OCI-LY1 (cell line): ENCODE measurements around the gene KLK6.

Source experiments
- H2AFZ ChIP-seq: fragments of 200-600 bp; sonication (generic), shearing (Covaris generic); 2 replicates; pipeline ENCODE4 v1.6.0; 2014; ENCODE audit warnings: antibody characterized with exemption, mild to moderate bottlenecking, low read length
- H3F3A ChIP-seq: fragments of 200-600 bp; sonication (generic), shearing (Covaris generic); 2 replicates; pipeline ENCODE4 v1.6.0; 2014; ENCODE audit warnings: mild to moderate bottlenecking, antibody characterized with exemption, low read length, moderate library complexity; ENCODE audit not compliant: insufficient read depth
- H3K27ac ChIP-seq: fragments of 200-600 bp; sonication (generic); 2 replicates; pipeline ENCODE4 v1.5.1; 2014; ENCODE audit warnings: low read length, mixed run types, mild to moderate bottlenecking, low read depth; ENCODE audit not compliant: poor library complexity, severe bottlenecking
- H3K27me3 ChIP-seq: fragments of 200-600 bp; sonication (generic); 2 replicates; pipeline ENCODE4 v1.6.0; 2014; ENCODE audit warnings: antibody characterized with exemption, mild to moderate bottlenecking, low read length, moderate library complexity; ENCODE audit not compliant: insufficient read depth
- H3K36me3 ChIP-seq: fragments of 200-600 bp; sonication (generic); 2 replicates; pipeline ENCODE4 v1.6.1; 2014; ENCODE audit warnings: mild to moderate bottlenecking, antibody characterized with exemption, low read length, moderate library complexity, mixed read lengths; ENCODE audit not compliant: insufficient read depth
- H3K4me1 ChIP-seq: fragments of 200-600 bp; sonication (generic); 2 replicates; pipeline ENCODE4 v1.5.1; 2014; ENCODE audit warnings: mild to moderate bottlenecking, low read length, moderate library complexity; ENCODE audit not compliant: insufficient read depth, severe bottlenecking
- H3K4me2 ChIP-seq: fragments of 200-600 bp; sonication (generic), shearing (Covaris generic); 2 replicates; pipeline ENCODE4 v1.6.1; 2014; ENCODE audit warnings: low read length
- H3K4me3 ChIP-seq: fragments of 200-600 bp; sonication (generic); 2 replicates; pipeline ENCODE4 v1.5.1; 2014; ENCODE audit warnings: low read length, low read depth, mild to moderate bottlenecking, mixed read lengths; ENCODE audit not compliant: poor library complexity, severe bottlenecking
- H3K79me2 ChIP-seq: fragments of 200-600 bp; shearing (Covaris generic); 2 replicates; pipeline ENCODE4 v1.6.1; 2016; ENCODE audit warnings: mixed run types, low read length, mixed read lengths; ENCODE audit not compliant: insufficient read depth
- H3K9ac ChIP-seq: fragments of 200-600 bp; sonication (generic), shearing (Covaris generic); 2 replicates; pipeline ENCODE4 v1.6.1; 2014; ENCODE audit warnings: mild to moderate bottlenecking, low read length, mixed read lengths
- H3K9me2 ChIP-seq: fragments of 200-600 bp; sonication (generic), shearing (Covaris generic); 2 replicates; pipeline ENCODE4 v1.6.1; 2014; ENCODE audit warnings: low read depth, mild to moderate bottlenecking, low read length, mixed read lengths
- H3K9me3 ChIP-seq: fragments of 200-600 bp; shearing (Covaris generic); 2 replicates; pipeline ENCODE4 v1.6.1; 2014; ENCODE audit warnings: low read length, mixed read lengths
- H4K20me1 ChIP-seq: fragments of 200-600 bp; sonication (generic), shearing (Covaris generic); 2 replicates; pipeline ENCODE4 v1.6.0; 2016; ENCODE audit warnings: mild to moderate bottlenecking, low read length; ENCODE audit not compliant: insufficient read depth
- EZH2 ChIP-seq: fragments of 200-600 bp; sonication (generic), shearing (Covaris generic); IDR thresholded peaks from 2 replicates; pipeline ENCODE4 v1.8.0; 2017; ENCODE audit warnings: borderline replicate concordance, mixed run types, mild to moderate bottlenecking, antibody characterized with exemption, low read length, moderate library complexity, mixed read lengths
- TF ChIP-seq, protein P1 (sequence below): fragments of 200-600 bp; sonication (generic), shearing (Covaris generic); IDR thresholded peaks from 2 replicates; pipeline ENCODE4 v1.5.1; 2017; ENCODE audit warnings: mild to moderate bottlenecking, antibody characterized with exemption, low read length, moderate library complexity, mixed read lengths

KLK6 gene

DNA sequence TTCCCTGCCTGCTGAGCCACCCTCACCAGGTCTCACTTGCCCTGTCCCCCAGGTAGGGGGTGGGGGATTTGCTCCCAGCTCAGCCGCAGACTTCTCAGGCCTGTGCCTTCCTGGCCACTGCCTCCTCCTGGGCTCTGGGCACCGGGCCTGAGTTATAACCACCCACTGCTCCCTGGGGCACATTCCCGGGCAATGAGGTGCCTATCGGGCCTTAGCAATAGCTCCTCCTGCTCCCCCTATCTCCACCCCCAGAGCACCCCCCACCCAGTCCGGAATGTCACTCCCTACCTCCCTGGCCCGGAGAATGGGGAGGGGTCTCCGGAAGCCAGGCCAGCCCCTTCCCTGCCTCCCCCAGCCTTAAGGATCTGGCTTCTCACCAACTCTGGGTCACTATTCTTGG, 16.5 kb downstream of the KLK6 start, which contains the start of gene KLK5:
Gene KLK5, minus strand, starts transcription at position 129 of the 400 bp plus-strand sequence. CDS start 381 bp downstream, outside the sequence.
- no peaks in the 10 kb centered on the region for H4K20me1 ChIP-seq
- no peaks in the 10 kb centered on the region for H3K9me2 ChIP-seq
- H3K27ac ChIP-seq, result no peak within 1 kb of the TSS
- H3K4me3 ChIP-seq, result no peak within 1 kb of the TSS
- no peak within 1 kb of the TSS for H2AFZ ChIP-seq
- no peaks in the 10 kb centered on the region for H3K79me2 ChIP-seq
- H3K4me2 ChIP-seq, result no peak within 1 kb of the TSS
- H3K27me3 ChIP-seq, result no peaks in the 10 kb centered on the region
- no peaks in the 10 kb centered on the region for H3F3A ChIP-seq
- no peak within 1 kb of the TSS for H3K9ac ChIP-seq
- TF ChIP-seq, protein P1, sequence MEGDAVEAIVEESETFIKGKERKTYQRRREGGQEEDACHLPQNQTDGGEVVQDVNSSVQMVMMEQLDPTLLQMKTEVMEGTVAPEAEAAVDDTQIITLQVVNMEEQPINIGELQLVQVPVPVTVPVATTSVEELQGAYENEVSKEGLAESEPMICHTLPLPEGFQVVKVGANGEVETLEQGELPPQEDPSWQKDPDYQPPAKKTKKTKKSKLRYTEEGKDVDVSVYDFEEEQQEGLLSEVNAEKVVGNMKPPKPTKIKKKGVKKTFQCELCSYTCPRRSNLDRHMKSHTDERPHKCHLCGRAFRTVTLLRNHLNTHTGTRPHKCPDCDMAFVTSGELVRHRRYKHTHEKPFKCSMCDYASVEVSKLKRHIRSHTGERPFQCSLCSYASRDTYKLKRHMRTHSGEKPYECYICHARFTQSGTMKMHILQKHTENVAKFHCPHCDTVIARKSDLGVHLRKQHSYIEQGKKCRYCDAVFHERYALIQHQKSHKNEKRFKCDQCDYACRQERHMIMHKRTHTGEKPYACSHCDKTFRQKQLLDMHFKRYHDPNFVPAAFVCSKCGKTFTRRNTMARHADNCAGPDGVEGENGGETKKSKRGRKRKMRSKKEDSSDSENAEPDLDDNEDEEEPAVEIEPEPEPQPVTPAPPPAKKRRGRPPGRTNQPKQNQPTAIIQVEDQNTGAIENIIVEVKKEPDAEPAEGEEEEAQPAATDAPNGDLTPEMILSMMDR, result no peak
- no peak for TF ChIP-seq EZH2
- no peaks in the 10 kb centered on the region for H3K4me1 ChIP-seq
- no peaks in the 10 kb centered on the region for H3K9me3 ChIP-seq
- H3K36me3 ChIP-seq, result no peaks in the 10 kb centered on the region

DNA sequence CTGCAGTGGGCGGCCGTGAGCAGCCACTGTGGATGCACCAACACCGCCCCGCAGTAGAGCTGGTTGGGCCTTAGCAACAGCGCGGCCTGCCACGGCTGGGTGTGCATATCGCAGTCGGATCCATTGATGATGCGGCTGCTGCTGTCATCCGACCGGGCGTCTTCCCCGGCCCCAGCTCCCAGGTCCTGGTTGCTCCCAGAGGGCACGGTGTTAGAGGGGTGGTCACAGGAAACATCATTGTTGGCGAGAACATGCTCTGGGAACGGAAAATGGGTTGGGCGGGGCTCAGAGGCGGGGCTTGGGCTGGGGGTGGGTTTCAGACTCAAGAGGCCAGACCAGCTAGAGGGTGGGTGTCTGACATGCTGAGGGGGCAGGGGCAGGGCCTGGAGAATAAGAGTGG, 19.5 kb downstream of the KLK6 start:
- H3K36me3 ChIP-seq, result no peaks in the 10 kb centered on the region
- H3K9me3 ChIP-seq, result no peaks in the 10 kb centered on the region
- no peaks in the 10 kb centered on the region for H3K79me2 ChIP-seq
- no peaks in the 10 kb centered on the region for H3K4me1 ChIP-seq
- no peak overlapping the region for H3K4me2 ChIP-seq
- H3K27me3 ChIP-seq, result no peaks in the 10 kb centered on the region
- no peak overlapping the region for H3K27ac ChIP-seq
- H3F3A ChIP-seq, result no peaks in the 10 kb centered on the region
- no peak overlapping the region for H3K9ac ChIP-seq
- H3K9me2 ChIP-seq, result no peaks in the 10 kb centered on the region
- no peak overlapping the region for H2AFZ ChIP-seq
- H3K4me3 ChIP-seq, result no peak overlapping the region
- H4K20me1 ChIP-seq, result no peaks in the 10 kb centered on the region
- TF ChIP-seq EZH2, result no peak
- TF ChIP-seq, protein P1, result no peak

DNA sequence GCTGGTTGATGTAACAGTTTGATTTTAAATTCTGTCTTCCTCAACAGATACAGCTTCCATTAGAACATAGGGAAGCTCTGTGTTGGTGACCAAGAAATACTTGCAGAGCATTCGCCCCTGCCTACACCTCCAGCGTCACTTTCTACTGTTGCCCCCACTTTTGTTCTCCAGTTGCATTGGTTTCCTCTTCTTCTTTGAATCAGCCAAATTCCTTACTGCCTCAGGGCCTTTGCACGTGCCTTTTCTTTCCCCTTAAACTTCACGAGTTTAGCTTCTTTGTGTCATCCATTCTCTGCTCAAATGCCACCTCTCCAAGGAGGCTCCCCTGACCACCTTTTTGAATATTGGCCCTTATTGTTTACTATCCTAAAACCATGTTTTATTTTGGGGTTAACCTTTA, 22.3 kb downstream of the KLK6 start:
- H4K20me1 ChIP-seq, result no peaks in the 10 kb centered on the region
- H3F3A ChIP-seq, result no peaks in the 10 kb centered on the region
- H3K4me1 ChIP-seq, result no peaks in the 10 kb centered on the region
- no peak overlapping the region for H3K27ac ChIP-seq
- no peaks in the 10 kb centered on the region for H3K27me3 ChIP-seq
- no peaks in the 10 kb centered on the region for H3K36me3 ChIP-seq
- no peak overlapping the region for H3K4me3 ChIP-seq
- no peaks in the 10 kb centered on the region for H3K9me3 ChIP-seq
- no peaks in the 10 kb centered on the region for H3K79me2 ChIP-seq
- H3K9ac ChIP-seq, result no peak overlapping the region
- no peaks in the 10 kb centered on the region for H3K9me2 ChIP-seq
- TF ChIP-seq, protein P1, result no peak
- no peak overlapping the region for H2AFZ ChIP-seq
- H3K4me2 ChIP-seq, result no peak overlapping the region
